ENCODE results near the gene GAB4.
"Not testable (repeated sequence)": the region's sequence is repeated elsewhere in the genome, so short reads cannot be mapped to it uniquely, and the experiment has no call there.

GAB4 gene

DNA sequence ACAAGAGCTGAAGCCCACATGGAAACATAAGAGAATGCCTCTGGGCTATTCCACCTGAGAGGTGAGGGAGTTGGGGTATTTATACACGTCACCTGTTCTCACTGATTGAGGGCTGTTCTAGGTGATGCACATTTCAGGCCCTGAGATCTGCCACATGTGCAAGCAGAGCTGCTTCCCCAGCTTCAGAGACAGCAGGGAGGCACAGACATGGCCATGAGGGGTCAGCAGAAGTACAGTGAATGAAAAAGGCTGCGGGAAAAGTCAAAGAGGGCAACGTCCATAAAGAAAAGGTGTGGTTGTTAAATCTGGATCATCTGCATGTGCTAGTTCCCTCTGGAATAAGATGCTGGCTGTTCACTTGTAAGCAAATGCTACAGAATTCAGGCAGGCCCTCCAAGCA, 75.4 kb downstream of the GAB4 start:
- no peak for DNase-seq (ENCODE audit: low spot score)
- H3K4me3 Mint-ChIP-seq = no peak overlapping the region
- H3K4me1 Mint-ChIP-seq (ENCODE audit: low read depth) = no peaks in the 10 kb centered on the region
- no peak overlapping the region for H3K27ac Mint-ChIP-seq
- H3K9me3 Mint-ChIP-seq = no peaks in the 10 kb centered on the region
- no peaks in the 10 kb centered on the region for H3K36me3 Mint-ChIP-seq (ENCODE audit: low read depth)
- peaks cover 3% of the 10 kb centered on the region for H3K27me3 Mint-ChIP-seq (ENCODE audit: low read depth)

DNA sequence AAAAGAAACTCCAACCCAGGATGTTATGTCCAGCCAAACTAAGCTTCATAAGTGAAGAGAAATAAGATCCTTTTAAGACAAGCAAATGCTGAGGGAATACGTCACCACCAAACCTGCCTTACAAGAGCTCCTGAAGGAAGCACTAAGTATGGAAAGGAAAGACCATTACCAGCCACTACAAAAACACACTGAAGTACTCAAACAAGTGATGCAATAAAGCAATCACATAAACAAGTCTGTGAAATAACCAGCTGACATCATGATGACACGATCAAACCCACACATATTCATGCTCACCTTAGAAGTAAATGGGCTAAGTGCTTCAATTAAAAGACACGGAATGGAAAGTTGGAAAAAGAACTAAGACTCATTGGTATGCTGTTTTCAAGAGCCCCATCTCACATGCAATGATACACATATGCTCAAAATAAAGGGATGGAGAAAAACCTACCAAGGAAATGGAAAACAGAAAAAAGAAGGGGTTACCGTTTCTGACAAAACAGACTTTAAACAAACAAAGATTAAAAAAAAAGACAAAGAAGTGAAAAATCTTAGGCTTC, 82.5 kb downstream of the GAB4 start:
- H3K4me1 Mint-ChIP-seq (ENCODE audit: low read depth) = peaks cover 8% of the 10 kb centered on the region
- H3K27ac Mint-ChIP-seq = no peak overlapping the region
- no peaks in the 10 kb centered on the region for H3K9me3 Mint-ChIP-seq
- peaks cover 2% of the 10 kb centered on the region for H3K27me3 Mint-ChIP-seq (ENCODE audit: low read depth)
- no peak for DNase-seq (ENCODE audit: low spot score)
- H3K4me3 Mint-ChIP-seq = no peak overlapping the region
- no peaks in the 10 kb centered on the region for H3K36me3 Mint-ChIP-seq (ENCODE audit: low read depth)

GRCh38 chr22:16922706-16923105, 85.3 kb downstream of the GAB4 start:
- no peak for DNase-seq (ENCODE audit: low spot score)
- H3K4me3 Mint-ChIP-seq = no peak overlapping the region
- peaks cover 8% of the 10 kb centered on the region for H3K4me1 Mint-ChIP-seq (ENCODE audit: low read depth)
- peaks cover 2% of the 10 kb centered on the region for H3K27me3 Mint-ChIP-seq (ENCODE audit: low read depth)
- H3K9me3 Mint-ChIP-seq = no peaks in the 10 kb centered on the region
- H3K27ac Mint-ChIP-seq = no peak overlapping the region
- H3K36me3 Mint-ChIP-seq (ENCODE audit: low read depth) = no peaks in the 10 kb centered on the region

- peaks cover 2% of the 10 kb centered on the region for H3K27me3 Mint-ChIP-seq (ENCODE audit: low read depth)
- no peak overlapping the region for H3K4me3 Mint-ChIP-seq
- no peak overlapping the region for H3K27ac Mint-ChIP-seq
- H3K9me3 Mint-ChIP-seq = no peaks in the 10 kb centered on the region
- peaks cover 10% of the 10 kb centered on the region for H3K4me1 Mint-ChIP-seq (ENCODE audit: low read depth)
- DNase-seq (ENCODE audit: low spot score) = no peak
- no peaks in the 10 kb centered on the region for H3K36me3 Mint-ChIP-seq (ENCODE audit: low read depth)
Observed at GRCh38 chr22:16922076-16922475, 85.9 kb downstream of the GAB4 start.

DNA sequence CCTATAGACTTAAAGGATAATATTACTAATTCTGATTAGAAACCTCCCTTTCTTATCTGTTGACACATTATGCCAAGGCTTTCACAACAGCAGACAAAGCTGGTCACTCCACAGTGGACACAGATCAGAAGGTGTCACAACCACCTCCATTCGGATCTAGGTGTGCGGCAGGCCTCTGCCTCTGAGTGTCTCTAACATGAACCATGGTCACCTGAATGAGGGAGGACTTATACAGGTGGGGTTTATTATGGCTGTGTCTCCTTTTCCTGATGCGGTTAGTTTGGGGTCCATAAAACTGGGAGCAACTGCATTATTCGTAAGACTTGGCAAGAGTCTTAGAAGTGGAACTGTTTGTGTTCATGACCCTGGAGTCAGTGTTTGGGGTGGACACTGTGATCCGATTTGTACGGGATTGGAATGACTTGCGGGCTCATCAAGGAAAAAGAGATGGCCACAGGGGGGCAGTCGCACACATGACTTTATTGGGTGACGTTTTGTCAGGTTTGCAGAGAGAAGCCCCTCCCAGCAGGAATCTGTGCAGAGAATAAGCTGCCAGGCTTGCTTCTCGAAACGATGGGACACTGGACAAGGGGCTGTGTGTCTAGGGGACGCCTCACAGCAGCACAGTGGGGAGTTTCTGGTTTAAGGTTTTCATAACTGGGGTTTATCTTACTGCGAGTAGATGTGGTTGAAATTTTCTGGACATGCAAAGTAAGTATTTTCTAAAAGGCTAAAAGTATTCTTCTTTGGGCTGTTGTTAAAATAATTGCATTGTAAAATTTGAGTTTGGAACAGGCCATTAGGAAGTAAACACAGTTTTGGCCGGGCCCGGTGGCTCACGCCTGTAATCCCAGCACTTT, 90.6 kb downstream of the GAB4 start:
- H3K27ac Mint-ChIP-seq = no peak overlapping the region
- peaks cover 4% of the 10 kb centered on the region for H3K27me3 Mint-ChIP-seq (ENCODE audit: low read depth)
- H3K4me1 Mint-ChIP-seq (ENCODE audit: low read depth) = peaks cover 6% of the 10 kb centered on the region
- peak; percentile 43 for DNase-seq (ENCODE audit: low spot score)
- H3K4me3 Mint-ChIP-seq = no peak overlapping the region
- no peaks in the 10 kb centered on the region for H3K36me3 Mint-ChIP-seq (ENCODE audit: low read depth)
- no peaks in the 10 kb centered on the region for H3K9me3 Mint-ChIP-seq

- Mint-ChIP-seq H3K9me3 (no peaks in the 10 kb centered on the region), H3K27me3 (ENCODE audit: low read depth) (peaks cover 6% of the 10 kb centered on the region), H3K4me1 (ENCODE audit: low read depth) (peaks cover 5% of the 10 kb centered on the region), H3K36me3 (ENCODE audit: low read depth) (no peaks in the 10 kb centered on the region), H3K4me3 (no peak overlapping the region), H3K27ac (no peak overlapping the region)
- DNase-seq (ENCODE audit: low spot score) = peak; percentile 31
Observed at GRCh38 chr22:16915701-16916100, 92.3 kb downstream of the GAB4 start.

DNA sequence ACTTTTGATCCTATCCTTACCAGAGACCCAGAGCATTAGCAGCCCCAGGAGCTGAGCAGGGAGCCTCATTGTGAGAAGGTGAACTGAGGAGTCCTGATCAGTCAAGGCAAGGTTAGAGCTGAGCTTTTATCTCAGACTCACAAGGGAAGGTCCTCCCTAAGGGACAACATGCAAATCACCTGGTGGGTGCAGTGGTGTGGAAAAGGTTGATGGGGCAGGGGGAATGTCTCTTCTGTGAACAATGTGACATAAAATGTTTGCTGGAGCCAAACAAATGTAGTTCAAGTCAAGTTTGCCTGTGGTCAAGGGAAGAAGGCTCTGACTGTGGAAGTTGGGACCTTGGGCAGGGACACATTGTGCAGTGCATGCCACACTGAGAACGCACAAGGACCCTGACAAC, 93.1 kb downstream of the GAB4 start:
- H3K27me3 Mint-ChIP-seq (ENCODE audit: low read depth); H3K36me3 Mint-ChIP-seq (ENCODE audit: low read depth); DNase-seq (ENCODE audit: low spot score); H3K27ac Mint-ChIP-seq; H3K9me3 Mint-ChIP-seq; H3K4me3 Mint-ChIP-seq; H3K4me1 Mint-ChIP-seq (ENCODE audit: low read depth): not testable (repeated sequence)

DNA sequence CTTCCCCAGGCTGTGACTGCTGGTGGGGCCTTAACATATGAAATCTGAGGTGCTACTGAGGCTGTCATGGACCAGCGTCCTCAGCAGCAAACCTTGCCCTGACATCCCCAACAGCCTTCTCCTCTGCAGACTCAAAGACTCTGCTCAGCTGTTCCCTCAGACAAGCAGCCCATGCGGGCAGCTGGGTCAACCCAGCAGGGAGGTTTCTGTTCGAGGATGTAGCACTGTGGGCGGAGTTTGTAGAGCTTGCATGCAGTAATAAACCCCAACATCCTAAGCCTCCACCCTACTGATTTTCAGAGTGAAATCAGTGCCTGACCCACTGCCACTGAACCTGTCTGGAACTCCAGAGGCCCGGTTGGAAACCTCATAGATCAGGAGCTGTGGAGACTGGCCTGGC, 94.0 kb downstream of the GAB4 start:
- no peak overlapping the region for H3K4me3 Mint-ChIP-seq
- no peak for DNase-seq (ENCODE audit: low spot score)
- no peak overlapping the region for H3K27ac Mint-ChIP-seq
- H3K4me1 Mint-ChIP-seq (ENCODE audit: low read depth) = peaks cover 5% of the 10 kb centered on the region
- H3K36me3 Mint-ChIP-seq (ENCODE audit: low read depth) = no peaks in the 10 kb centered on the region
- no peaks in the 10 kb centered on the region for H3K9me3 Mint-ChIP-seq
- peaks cover 8% of the 10 kb centered on the region for H3K27me3 Mint-ChIP-seq (ENCODE audit: low read depth)

DNA sequence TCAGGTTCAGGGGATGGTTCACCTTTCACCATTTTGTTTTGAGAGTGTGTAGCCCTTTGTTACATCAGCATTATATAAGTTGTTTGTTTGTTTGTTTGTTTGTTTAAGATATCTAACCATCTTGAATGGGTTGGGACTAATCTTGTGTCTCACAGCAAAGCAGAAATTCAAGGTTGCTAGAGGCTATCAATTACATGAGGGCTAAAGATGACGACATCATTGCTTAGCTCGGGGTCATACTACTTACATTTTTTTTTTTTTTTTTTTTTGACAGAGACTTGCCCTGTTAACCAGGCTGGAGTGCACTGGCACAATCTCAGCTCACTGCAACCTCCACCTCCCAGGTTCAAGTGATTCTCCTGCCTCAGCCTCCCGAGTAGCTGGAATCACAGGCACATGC, 95.7 kb downstream of the GAB4 start:
- DNase-seq (ENCODE audit: low spot score) = no peak
- Mint-ChIP-seq H3K4me3 (no peak overlapping the region), H3K4me1 (ENCODE audit: low read depth) (peaks cover 4% of the 10 kb centered on the region), H3K27me3 (ENCODE audit: low read depth) (peaks cover 8% of the 10 kb centered on the region), H3K9me3 (no peaks in the 10 kb centered on the region), H3K36me3 (ENCODE audit: low read depth) (no peaks in the 10 kb centered on the region), H3K27ac (no peak overlapping the region)
